VCaP (cell line): ENCODE measurements around the gene DUSP8.

Experiments used
- H3K27ac ChIP-seq: fragments of 450-650 bp; 2 replicates; pipeline ENCODE4 v1.5.1; 2017
- TF ChIP-seq, protein P1 (sequence below): fragments of 450-650 bp; conservative IDR thresholded peaks from 2 replicates; pipeline ENCODE4 v1.5.1; 2017; ENCODE audit warnings: mild to moderate bottlenecking, moderate library complexity

DUSP8 gene

DNA sequence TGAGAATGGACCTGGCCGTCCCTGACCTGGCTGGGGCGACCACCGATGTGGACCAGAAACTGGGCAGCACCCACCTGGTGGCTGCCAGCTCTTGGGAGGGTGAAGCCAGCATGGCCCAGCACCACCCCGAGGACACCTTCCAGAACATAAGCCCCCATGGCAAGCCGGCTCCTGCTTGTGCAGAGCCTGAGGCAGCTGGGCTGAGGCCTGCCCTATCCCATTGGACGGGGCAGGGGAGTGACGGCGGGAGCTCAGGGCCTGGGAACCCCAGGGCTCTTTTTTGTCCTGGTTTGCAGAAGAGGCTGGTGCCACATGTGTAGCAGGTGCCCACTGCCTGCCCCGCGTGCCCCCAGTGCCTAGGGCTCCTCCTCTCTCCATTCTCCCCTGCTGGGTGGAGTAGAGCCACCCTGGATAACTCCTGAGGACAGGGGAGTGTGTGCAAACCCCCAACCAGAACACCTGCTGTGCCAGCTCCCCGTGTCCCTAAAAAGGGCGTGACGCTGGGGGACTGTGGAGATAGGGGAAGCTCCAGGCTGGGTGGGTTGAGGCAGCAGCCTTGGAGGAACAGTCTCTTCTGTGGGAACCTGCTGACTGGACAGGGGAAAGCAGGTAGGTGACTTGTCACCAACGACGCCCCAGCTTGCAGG lies 11.9 kb downstream of the DUSP8 start:
- TF ChIP-seq, protein P1, sequence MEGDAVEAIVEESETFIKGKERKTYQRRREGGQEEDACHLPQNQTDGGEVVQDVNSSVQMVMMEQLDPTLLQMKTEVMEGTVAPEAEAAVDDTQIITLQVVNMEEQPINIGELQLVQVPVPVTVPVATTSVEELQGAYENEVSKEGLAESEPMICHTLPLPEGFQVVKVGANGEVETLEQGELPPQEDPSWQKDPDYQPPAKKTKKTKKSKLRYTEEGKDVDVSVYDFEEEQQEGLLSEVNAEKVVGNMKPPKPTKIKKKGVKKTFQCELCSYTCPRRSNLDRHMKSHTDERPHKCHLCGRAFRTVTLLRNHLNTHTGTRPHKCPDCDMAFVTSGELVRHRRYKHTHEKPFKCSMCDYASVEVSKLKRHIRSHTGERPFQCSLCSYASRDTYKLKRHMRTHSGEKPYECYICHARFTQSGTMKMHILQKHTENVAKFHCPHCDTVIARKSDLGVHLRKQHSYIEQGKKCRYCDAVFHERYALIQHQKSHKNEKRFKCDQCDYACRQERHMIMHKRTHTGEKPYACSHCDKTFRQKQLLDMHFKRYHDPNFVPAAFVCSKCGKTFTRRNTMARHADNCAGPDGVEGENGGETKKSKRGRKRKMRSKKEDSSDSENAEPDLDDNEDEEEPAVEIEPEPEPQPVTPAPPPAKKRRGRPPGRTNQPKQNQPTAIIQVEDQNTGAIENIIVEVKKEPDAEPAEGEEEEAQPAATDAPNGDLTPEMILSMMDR, result no peak
- peak overlapping the region; percentile 49 for H3K27ac ChIP-seq

DNA sequence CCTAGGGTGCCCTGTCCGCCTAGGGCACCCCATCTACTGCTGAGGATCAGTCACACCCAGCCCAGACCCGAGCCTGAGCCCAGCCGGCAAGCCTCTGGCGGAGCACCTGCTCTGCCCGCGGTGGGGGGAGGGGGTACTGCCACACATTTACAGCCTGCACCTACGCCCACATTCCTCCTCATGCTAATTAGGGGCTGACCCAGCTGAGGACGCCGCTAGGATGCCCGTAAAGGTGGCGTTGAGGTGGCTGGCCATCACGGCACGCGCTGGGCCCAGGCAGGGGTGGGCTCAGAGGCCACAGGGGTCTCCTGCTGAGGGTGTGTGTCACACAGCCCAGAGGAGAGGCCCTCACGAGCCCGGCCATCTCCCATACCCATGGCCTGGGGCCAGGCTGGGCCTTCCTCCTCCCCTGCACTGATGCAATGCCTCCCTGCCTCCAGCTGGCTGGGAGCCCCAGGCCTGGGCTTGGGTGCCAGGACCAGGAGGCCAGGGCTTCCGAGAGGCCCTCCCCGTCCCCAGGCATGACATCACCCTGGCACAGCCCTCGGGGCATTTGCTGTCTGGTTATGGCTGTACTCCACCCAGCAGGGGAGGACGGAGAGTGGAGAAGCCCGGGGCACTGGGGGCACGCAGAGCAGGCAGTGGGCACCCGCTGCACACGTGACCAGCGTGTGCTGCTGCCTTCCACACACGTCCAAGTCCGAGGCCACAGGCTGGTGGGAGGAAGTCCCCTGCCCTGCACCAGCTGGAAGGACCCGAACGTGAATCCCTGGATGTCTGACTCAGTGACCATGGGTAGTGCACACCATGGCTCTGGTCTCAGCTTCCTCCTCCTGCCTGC lies 12.7 kb downstream of the DUSP8 start:
- TF ChIP-seq, protein P1, result no peak
- peak overlapping the region; percentile 49 for H3K27ac ChIP-seq

DNA sequence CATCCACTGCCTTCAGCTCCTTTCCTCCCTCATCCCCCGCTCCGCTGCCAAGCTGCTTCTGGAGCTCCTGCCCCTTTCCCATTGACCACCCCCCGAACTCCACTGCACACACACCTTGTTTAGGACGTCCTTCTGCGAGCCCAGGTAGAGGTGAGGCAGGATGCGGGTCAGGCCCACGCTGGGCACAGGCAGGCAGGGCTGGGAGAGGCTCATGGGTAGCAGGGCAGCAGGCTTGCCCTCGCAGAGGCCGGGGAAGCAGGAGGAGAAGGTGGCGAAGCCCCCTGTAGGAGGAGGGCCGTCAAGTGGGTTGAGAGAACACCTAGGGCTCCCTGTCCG lies 13.3 kb downstream of the DUSP8 start:
- TF ChIP-seq, protein P1, result no peak

DNA sequence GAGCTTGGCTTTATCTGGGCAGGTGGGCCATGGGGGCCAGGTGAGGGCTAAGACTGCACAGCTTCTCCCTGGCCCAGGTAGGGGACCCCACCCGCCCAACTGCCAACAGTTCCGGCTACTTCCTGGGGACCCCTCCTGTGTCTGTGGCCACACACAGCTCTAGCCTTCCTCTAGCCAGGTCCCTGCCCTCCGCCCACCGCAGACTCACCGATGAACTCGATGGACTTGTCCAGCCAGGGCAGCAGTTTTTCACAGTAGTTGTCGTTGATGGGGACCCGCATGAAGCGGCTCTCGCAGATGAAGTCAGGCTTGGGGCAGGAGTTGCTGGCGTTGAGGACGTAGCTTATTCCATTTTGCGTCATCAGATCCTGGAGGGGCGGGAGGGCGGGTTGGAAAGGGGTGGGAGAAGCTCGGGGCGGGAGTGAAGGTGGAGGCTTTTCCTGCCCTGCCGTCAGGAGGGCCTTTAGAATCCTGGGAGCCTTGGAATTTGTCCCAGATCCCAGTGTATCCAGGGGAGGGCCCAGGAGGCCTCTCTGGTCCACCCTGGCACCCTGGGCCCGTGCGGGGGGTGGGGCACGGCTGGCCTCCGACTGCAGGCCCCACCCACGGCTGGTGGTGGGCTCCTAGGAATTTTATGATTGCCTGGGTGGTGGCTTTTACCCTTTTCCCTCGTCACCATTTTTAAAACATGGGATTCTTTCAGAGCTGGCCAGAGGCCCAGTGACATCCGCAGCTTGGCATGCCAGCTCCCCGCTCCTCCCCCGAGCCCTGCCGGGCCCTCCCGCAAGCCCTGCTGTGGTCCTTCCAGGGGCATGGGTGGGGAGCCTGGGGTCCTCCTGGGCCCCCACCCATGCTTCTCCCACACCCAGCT lies 13.9 kb downstream of the DUSP8 start:
- TF ChIP-seq, protein P1, result no peak
- H3K27ac ChIP-seq, result peak overlapping the region; percentile 49

More for the DNA sequence above, 13.3 kb downstream of the DUSP8 start:
- peak overlapping the region; percentile 49 for H3K27ac ChIP-seq

DNA sequence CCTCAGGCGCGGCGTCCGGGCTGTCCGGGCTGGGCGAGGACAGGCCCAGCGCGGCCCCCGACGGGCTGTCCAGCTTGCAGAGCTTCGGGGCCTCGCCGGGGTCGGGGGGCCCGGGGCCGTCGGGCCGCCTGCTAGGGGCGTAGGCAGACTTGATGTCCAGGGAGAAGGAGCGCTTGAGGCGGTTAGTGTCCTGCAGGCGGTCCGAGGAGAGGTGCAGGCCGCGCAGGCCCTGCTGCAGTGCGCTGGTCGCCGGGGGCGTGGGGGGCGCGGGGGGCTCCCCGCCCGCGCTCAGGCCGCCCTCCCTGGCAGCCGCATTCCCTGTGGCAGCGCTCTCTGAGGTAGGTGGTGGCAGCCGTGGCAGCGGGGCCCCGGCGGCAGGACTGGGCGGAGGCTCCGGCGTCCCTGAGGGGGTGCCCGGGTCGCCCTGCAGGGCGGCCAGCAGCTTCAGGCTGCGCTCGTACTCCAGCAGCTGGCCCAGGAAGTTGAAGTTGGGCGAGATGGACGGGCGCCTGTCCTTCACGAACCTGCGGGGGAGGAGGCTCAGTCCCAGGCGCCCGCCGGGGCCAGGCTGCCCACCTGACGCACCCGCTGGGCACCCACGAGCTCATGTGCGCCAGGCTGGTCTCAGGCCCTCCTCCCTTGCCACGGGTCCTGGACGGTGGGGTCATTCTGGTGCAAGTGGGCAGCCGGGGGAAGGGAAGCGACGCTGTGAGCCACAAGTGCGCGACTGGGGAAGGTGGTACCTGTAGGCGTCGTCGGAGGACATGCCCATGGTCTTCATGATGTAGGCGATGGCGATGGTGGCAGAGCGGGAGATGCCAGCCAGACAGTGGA lies 14.8 kb downstream of the DUSP8 start:
- H3K27ac ChIP-seq, result peak overlapping the region; percentile 49; the same call in 1 of the 2 replicates
- TF ChIP-seq, protein P1, result no peak

DNA sequence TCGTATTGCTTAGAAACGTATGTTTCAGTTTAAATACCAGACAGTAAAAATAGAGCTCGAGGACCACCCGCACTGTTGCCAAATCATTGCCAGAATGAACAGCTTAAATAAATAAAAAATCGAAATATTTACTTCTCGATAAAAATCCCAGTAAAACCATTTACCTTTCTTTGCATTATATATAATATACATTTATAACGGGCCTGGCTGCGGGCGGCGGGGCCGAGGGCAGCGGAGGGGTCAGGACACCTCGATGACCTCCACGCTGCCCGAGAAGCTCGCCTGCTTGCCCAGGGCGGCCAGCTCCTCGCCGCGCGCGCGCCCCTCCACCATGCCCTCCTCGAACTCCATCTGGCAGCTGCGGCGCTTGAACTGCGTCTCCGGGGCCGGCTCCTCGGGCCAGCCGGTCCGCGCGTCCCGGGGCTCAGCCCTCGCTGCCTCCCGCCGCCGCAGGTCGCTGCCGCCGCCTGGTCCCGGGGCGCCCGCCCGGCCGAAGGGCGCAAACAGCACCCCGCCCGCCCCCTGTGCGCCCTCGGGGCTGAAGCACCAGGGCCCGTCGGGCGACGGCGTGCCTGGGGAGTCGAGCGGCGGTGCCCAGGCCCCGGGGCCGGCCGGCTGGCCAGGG lies 15.7 kb downstream of the DUSP8 start:
- no peak overlapping the region for H3K27ac ChIP-seq
- TF ChIP-seq, protein P1, result no peak
